Stimulated activated CD4-positive, alpha-beta T cell treated with anti-CD3 and anti-CD28 coated beads, TNF-alpha, amount 100 ng/mL, for 48 hours (primary cell): Measurements from ENCODE around the gene TUBA3D.
"Not testable (repeated sequence)": the region's sequence is repeated elsewhere in the genome, so short reads cannot be mapped to it uniquely, and the experiment has no call there.

Experiments used
- DNase-seq, 3 donors: peaks; one replicate each; pipeline ENCODE4 v3.0.0-alpha.2; 2020; ENCODE audit warnings: low read depth in 3 of 3

The TUBA3D gene

GRCh38 chr2:131514408-131515166 lies 38.7 kb downstream of the TUBA3D start:
- DNase-seq = not testable (repeated sequence)

DNA sequence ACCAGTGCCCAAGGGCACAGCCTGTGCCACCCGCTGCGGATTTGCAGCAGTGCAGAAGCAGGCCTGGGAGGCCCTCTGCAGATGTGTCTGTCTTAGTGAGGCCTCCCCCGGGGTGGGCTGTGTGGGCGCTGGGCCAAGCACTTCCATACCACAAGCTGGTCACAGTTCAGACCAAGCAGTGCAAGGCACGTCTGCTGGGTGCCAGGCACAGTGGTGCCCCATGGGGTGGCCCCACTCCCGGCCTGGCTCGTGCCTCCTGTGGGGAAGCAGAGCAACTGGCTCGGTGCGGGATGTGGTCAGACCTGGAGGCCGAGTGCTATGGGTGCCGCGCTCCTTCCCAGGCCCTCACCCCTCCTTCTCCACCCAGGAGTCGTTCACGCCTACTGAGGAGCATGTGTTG lies 39.3 kb downstream of the TUBA3D start:
- not testable (repeated sequence) for DNase-seq

- DNase-seq = no peak
Observed at GRCh38 chr2:131516011-131516410, 40.1 kb downstream of the TUBA3D start.

DNA sequence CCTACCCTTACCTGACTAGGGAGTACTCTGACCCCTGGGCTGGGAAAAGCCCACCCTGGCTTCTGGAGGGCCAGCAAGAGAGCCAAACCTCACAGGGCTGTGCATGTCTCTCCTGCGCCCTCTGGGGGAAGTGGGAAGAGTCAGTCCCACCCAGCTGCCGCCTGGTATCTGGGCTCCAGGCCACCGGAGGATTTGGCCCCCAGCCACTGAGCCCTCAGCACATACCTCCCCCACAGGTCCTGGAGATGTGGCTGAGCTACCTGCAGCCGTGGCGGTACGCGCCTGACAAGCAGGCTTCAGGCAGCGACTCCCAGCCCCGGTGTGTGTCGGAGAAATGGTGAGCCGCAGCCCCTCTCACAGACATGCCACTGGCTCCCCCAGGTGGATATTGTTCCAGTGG lies 40.7 kb downstream of the TUBA3D start:
- DNase-seq = not testable (repeated sequence)

DNA sequence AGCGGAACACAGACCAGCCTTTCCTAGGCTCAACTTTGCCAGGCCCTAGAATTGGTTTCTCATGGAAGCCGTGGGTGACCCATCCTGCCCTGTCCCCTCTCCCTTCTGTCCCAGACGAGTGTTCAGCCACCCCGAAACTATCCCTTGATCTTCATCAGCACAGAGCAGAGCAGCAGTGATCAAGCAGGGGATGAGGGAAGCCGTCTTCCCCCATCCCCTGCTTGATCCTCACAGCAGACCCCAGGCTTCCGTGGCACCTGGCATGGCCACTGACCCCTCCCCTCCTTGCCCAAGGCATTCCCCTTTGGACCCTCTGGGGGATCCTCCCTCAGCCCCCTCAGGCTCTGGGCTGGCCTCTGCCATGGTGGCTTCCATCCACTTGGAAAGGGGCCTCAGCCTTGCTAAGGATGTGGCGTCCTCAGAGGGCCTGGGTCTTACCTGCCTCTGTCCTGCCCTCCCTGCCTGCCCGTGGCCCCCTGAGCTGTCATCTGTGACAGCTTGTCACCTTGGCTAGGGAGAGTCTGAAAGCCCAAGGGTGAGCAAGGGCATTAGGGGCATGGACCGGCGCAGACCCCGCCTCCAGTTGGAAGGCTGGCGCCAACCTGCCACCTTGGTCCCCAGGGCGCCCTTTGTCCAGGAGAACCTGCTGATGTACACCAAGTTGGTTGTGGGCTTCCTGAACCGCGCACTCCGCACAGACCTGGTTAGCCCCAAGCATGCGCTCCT lies 41.4 kb downstream of the TUBA3D start:
- no peak for DNase-seq

DNA sequence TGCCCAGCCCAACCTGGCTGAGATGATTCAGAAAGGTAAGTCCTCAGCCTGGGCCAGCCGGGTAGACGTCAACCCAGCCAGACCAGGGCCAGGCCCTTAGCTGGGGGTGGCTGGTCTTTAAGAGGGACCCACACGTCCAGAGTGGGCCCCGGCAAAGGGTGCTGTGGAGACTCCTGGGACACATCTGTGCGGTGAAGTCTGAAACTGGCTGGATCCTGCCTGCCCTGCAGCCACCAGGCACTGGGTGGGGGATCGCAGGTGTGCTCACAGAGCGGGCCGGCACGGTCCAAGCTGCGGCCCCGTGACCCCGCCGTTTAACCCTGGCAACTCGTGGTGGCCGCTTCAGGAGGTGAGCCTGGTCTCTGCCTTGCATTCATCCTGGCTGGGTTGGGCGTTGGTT lies 41.9 kb downstream of the TUBA3D start:
- DNase-seq = not testable (repeated sequence)

DNA sequence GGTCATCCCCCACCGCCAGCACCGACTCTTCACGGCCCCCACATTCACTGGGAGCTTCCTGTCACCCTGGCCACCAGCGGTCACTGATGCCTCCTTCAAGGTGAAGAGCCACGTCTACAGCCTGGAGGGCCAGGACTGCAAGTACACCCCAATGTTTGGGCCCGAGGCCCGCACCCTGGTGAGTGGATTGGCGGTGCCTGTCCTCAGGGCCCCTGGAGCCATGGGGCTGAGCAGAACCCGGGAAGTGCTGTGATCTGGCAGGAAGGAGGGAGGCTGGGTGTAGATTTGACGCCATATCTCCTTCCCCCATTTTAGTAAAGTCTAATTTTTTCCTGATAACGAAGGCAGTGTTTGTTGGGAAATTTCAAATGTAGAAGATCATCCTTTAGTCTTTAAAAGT lies 42.6 kb downstream of the TUBA3D start:
- DNase-seq = not testable (repeated sequence)

DNA sequence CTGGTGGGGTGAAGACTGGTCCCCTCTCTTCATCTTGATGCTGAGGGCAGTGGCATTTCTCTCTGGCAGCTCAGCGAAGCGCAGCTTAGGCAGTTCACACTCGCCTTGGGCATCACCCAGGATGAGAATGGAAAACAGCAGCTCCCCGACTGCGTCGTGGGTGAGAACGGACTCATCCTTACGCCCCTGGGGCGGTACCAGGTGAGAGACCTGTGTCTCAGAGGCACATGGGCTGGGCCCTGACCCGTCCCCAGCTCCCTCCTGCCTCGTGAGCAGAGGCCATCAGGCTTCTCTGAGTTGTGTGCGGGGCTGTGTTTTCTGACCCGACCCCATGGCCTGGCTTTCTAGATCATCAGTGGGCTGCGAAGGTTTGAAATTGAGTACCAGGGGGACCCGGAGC lies 43.5 kb downstream of the TUBA3D start:
- DNase-seq = no peak

GRCh38 chr2:131519871-131520470 lies 44.1 kb downstream of the TUBA3D start:
- not testable (repeated sequence) for DNase-seq

DNA sequence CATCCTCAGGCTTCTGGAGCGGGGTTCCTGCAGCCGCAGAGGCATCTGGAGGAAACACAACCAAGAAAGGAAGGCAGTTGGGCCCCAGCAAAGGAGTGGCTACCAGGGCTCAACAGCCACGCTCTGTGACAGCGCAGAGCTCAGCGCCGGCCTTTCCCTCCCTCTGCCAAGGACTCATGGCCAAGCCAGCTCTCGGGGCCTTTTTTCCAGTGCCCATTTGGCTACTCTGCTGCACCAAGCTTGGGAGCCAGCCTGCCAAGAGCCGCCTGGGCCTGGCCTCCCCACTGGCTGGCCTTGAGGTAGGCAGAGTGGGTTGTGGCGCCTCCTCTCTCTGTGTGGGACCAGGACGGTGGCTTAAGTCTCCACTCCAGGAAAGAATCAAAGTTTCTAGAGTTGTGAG lies 44.6 kb downstream of the TUBA3D start:
- no peak for DNase-seq

DNA sequence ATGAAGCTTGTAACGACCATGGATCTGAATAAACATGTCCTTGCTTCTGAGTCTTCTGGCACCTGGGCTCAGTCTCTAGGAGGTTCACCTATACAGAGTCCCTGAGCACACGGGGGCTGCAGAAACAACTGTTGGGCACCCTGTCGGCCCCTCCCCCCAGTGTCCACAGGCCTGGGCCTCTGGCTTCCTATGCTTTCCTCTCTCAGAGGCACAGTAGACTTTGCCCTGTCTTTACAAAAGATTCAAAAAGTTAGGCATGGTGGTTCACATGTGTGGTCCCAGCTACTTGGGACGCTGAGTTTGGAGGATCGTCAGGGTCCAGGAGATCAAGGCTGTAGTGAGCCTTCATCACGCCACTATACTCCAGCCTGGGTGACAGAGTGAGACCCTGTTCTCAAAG lies 45.6 kb downstream of the TUBA3D start:
- DNase-seq = not testable (repeated sequence)

DNA sequence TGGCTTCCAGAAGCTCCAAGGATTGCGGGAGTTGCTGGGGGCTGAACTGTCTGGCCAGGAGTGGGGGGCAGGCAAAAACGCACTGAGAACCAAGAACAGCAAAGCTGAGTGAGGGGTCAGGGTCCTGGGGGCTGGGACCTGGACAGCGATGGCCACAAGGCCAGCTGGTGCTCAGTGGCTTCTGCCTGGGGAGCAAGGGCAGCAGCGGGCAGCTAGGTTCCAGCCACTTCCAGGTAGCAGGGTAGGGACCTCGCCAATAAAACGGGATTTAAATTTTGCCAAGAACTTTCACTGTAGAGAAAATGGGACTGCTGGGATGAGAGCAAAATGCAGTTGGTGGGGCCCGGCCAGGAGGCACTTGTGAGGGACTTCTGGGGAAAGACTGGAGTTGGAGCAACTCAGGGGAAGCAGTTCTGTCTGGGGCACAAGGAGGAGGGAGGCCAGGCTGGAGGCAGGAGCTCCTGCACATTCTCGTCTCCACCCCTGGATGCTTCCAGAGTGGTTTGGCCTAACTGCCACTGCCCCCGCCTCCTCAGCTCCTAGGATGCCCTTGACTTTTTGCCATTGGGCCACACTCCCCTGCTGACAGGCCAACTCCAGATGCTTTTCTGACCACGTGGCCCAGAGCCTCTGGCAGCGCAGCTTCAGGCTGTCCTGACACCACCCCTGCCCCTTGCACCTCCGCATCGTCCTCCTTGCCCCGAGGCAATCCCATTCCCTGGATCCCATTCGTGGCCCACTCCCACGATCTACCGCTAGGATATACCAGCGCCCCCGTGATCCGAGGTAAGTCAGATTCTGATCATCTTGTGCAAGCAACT lies 46.3 kb downstream of the TUBA3D start:
- DNase-seq = no peak

DNA sequence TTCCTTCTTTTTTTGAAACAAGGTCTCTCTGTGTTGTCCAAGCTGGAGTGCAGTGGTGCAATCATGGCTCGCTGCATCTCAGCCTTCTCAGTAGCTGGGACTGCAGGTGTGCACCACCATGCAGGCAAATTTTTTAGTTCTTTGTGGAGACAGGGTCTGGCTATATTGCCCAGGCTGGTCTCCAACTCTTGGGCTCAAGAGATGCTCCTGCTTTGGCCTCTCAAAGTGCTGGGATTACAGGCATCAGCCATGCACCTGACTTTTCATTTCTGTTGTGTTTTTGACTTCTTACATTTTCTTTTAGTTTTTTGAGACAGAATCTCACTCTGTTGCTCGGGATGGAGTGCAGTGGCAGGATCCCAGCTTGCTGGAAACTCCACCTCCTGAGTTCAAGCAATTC lies 49.3 kb downstream of the TUBA3D start:
- not testable (repeated sequence) for DNase-seq

GRCh38 chr2:131527131-131528001 lies 51.4 kb downstream of the TUBA3D start, which contains the start of gene CCDC74A:
Gene CCDC74A (plus strand): TSS chr2:131527888. CDS start chr2:131527971, 83 bp downstream.
- DNase-seq = peak; percentile 55 to 76 (median 60)

DNA sequence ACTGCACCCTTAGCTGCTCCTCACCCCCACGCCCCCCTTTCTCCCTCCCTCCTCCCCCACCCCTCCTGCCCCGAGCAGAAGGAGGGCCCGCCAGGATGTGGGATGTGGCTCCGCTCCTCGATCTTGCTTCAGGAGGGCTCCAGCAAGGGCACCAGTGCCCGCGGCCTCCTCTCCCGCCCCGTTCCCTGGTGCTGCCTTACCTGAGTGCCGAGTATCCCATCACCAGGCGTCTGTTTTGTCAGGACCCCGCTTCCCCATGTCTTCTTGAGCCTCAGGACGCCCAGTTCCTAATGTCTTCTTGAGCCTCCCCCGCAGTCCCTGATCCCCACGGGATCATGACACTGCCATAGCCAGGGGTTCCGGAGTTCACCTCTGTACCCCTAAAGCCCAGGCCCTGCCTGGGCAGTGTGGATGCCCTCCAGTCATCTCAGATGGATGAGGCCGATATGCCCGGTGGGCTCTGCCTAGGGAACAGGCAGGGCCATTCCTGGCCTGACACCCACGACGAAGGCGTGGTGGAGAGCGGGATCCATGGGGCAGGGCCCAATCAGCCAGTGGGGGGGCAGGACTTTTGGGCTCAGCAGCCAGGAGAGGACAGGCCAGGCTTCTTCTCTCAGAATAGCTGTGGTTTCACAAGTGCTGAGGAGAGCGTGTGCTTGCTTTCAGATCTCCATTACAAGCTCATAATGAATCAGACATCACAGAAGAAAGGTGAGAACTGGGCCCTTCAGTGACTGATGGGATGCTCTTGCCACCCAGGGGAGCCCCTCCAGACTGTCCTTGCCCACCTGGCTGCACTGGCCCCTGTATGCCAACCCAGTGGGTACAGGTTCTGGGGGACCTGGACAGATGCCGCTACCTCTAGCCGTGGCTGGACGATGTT lies 53.3 kb downstream of the TUBA3D start:
- not testable (repeated sequence) for DNase-seq

GRCh38 chr2:131529864-131530445 lies 54.0 kb downstream of the TUBA3D start:
- DNase-seq = not testable (repeated sequence)

DNA sequence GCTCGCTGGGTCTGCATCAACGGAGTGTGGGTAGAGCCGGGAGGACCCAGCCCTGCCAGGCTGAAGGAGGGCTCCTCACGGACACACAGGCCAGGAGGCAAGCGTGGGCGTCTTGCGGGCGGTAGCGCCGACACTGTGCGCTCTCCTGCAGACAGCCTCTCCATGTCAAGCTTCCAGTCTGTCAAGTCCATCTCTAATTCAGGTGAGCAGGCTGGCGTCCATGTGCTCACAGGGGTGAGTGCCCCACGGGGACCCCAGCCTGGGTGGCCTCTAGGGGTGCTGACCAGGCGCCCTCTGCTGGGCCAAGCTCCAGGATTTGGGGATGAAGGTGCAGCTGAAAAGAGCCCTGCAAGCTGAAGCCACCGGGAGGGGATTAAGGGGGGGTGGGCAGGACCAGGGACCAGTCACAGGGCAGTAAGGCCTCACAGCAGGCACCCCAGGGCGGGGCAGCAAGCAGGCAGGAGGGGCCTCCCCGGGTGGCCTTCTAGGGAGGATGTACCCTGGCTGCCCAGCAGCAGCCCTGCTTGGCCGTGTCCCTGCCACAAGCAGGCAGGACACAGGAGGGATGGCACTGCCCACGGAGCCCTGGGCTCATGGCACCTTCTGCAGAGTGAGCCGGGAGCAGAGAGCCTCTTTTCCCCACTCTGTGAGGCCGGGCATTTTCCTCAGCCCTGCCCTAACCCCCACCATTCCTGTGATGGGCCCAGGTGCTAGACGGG lies 54.9 kb downstream of the TUBA3D start:
- not testable (repeated sequence) for DNase-seq

- DNase-seq = not testable (repeated sequence)
Observed at GRCh38 chr2:131531547-131532185, 55.7 kb downstream of the TUBA3D start.
